Glomerular visceral epithelial cell (primary cell): ENCODE results near the gene MYRF.

Experiments used
- DNase-seq: peaks from one replicate; pipeline ENCODE4 v3.0.0-alpha.2; 2016; ENCODE audit errors: extremely low spot score

Gene MYRF

DNA sequence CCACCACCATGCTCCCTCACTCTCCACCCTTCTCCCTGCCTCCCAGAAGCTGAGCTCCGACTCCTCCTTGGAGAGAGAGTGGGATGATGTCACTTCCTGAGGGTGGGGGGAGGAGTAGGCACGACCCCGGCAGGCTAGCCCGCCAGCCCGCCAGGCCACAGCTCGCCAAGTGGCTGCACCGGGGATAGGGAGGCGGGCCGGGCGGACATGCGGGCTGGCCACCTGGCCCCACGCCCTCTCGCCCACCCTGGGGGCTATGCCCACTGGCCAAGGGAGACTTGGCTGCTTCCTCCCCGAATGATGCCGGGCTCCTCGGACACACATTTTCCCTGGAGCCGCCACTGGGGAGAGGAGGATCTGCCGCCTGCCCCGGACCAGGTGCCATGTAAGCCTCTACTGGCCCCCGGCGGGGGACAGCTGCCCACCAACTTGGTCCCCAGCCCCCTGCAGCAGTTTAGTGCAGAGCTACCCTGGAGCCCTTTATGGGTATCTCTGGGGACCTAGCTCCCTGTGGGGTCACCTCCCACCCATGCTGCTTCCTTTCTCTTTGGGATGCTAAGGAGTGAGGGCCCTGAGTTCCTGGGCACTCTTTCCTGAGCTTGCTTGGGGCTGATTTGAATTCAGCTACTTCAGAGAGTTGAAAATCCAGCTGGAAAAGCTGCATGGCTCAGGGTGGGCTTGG is 33.7 kb upstream of the MYRF start:
- DNase-seq, result no peak

DNA sequence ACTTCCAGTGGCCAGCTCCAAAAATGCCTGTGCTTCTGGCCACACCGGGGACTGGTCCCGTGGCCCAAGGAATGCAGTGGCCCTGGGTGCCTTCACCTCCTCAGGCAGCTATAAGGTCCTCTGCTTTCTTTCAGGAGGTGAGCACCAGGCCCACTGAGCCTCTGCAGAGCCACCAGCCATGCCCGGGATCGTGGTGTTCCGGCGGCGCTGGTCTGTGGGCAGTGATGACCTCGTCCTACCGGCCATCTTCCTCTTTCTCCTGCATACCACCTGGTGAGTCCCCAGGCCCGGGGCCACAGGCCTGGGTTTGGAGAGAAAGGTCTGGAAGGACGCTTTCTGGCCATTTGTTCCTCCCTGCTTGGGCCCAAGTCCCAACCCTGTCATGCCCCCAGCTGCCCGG is 32.5 kb upstream of the MYRF start:
- no peak for DNase-seq

DNA sequence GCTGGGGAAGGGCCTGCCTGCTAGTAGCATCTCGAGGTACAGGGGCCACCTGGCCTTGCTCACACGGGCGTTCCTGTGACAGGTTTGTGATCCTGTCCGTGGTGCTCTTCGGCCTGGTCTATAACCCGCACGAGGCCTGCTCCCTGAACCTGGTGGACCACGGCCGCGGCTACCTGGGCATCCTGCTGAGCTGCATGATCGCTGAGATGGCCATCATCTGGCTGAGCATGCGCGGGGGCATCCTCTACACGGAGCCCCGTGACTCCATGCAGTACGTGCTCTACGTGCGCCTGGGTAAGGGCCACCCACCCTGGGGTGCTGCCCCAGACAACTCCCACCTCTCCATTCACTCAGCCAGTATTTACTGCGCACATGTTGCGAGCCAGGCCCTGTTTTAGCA is 31.8 kb upstream of the MYRF start:
- DNase-seq, result no peak

DNA sequence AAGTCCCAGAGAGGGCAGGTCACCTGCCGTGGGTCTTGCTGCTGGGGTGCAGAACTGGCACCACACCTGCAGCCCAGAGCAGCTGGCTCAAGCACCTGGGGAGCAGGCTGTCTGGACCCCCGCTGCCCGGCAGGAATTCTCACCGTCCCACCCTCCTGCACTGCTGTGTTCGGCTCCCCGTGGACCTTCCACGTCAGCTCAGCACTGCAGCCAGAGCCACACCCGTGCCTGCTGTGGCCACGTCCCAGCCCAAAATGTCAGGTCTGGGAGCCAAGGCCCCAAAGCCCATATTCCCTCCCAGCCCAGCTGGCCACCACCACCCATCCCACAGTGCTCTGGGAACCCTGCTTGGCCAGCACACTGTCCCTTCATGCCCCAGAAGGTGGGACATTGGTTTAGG is 28.0 kb upstream of the MYRF start:
- DNase-seq, result no peak

DNA sequence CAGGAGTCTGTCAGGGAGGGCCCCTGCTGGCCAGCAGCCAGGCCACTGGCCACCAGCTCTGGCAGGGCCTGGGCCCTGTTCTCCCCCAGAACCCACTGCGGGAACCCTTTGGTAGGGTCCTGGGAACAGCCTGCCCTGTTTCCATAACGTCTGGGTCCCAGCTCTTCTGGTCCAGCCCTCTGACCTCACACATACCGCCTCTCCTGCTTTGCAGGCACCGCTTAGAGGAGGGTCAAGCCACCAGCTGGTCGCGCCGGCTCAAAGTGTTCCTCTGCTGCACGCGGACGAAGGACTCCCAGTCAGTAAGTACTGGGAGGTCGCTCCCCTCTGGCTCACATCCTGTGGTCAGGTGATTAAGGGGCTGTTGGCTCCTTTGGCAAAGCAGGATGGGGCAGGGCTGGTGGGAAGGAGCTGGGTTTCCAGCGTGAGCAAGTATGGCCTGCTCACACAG is 26.6 kb upstream of the MYRF start:
- DNase-seq, result peak; percentile 90

DNA sequence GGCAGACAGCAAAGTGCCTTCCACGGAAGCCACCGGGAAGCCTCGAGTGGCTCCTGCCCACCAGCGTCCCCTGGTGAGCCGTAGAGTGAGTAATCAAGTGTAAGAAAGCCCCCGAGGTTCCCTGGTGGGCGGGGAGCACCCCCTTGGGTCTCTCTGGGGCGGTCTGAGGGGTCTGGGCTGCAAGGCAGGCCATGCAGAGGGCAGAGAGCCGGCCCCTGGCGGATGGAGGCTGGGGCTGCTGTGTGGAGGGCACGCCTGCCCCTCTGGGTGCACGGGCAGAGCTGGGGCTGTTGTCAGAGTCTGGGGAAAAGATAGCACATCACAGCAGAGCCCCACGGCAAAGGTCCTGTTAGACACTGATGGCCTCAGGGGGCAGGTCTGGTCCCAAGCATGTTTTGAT is 25.7 kb upstream of the MYRF start:
- DNase-seq, result no peak

DNA sequence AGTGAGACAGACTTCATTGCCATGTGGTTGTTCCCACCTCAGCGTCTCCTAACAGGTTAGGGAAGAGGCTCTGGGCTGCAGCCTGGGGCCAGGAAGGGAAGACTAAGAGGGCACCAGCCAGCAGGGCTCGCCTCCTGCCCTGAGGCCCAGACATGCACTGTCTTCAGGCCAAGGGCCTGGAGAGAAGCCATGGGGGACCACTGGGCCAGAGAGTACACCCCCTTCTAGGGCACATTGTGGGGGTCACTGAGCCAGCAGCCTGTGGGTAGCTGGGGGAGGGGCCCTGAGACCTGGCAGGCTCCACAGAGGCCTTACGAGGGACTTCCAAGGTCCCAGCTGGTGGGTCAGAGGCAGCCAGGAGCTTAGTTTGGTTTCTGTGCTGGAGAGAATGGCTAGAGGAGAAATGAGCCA is 25.0 kb upstream of the MYRF start:
- DNase-seq, result no peak

DNA sequence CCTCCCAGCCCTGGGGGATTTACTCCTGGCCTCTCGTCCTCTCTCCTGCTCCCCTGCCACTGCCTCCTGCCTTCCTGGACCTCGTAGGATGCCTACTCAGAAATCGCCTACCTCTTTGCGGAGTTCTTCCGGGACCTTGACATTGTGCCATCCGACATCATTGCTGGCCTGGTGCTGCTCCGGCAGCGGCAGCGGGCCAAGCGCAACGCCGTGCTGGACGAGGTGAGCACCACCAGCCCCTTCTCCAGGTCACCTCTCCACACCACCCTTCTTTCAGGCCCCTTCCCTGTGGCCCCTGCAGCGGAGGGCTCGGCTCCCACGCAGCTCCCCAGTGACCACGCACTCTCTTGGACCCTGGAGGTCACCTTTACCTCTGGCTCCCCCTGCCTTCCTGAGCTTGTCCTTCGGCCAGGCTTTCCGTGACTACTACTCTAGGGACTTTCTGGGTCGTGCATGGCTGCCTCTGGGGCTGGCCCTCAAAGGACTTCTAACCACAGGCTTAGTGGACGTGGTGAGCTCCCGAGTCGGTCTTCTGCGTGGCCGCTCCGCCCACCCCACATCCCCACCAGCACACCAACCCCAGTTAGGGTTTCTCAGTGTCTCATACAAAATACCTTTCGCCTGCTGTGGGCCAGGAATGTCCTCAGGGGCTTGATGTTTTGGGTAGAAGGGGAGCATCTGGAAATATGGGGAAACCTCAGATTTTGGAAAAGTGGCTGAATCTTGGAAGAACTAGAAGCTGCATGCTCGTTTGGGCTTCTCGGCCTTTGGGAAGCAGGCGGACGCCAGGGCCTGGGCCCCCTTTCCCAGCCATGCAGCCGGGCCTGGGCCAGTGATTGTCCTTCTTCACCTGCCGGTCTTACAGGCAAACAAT is 24.1 kb upstream of the MYRF start:
- peak; percentile 88 for DNase-seq

DNA sequence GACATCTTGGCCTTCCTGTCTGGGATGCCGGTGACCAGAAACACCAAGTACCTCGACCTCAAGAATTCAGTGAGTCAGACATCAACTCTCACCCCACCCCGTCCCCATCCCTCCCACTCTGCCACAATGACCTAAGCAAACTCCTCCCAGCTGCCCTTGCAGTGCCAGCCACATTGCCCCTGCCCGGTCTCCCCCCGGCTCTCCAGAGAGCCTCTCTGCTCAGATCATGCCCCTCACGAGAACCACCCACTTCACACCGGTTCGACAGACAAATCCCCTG is 23.6 kb upstream of the MYRF start:
- peak; percentile 94 for DNase-seq

DNA sequence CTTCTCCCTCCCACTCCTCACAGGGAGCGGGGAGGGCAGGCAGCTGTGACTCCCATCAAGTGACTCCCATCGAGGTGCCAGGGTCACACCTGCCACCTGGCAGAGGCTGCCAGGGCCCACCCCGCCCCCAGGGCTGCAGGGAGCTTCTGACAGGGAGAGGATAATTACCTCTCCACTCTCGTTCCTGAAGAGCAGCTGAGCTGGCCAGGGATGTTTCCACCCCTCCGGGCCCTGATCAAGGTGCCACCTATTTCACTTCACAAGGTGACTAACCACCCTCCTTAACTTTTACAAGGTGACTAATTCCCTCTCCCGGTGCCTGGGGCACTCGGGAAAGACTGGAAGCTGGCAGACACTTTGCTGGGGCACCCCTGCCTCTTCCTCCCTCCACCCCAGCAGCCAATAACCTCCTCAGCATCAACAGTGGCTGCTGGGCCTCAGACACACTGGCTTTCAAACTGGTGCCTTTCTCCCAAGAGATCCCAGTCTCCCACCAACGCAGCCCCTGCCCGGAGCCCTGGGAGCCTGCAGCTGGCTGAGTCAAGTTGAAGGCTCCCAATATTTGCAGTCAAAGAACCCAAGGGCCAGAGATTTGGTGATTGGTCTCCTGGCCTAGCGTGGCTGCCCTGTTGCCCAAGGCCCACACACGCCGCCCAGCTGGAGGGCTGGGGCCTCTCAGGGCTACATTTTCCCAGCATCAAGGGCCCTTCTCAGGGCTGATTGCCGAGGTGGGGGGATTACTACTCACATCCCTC is 22.0 kb upstream of the MYRF start:
- peak; percentile 44 for DNase-seq

DNA sequence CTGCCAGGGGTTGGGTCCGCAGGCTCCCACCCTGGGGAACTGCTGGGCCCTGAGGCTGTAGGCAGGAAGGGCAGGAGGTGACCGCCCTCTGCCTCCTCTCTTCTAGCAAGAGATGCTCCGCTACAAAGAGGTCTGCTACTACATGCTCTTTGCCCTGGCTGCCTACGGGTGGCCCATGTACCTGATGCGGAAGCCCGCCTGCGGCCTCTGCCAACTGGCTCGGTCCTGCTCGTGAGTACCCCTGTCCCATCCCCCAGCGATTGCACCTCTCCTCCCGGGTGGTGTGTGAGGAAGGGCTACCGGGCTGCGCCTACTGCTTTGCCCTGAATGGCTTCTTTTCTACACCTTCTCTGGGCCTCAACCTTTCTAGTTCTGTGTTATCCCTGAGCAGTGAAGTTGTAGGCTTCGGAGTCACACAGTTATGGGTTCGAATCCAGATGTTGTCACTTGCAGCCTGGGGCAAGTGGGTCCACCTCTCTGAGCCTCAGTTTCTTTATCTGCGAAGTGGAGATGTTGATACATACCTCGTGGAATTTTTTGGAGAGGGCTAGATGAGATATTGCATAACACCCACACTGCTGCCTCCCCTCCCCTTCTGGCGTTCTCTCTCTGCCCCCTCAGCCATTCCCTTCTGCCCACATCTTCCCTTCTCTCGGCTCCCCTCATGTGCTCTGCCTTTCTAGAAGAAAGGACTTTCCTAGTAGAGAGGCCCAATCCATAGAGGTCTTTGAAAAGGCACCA is 21.1 kb upstream of the MYRF start:
- DNase-seq, result no peak

DNA sequence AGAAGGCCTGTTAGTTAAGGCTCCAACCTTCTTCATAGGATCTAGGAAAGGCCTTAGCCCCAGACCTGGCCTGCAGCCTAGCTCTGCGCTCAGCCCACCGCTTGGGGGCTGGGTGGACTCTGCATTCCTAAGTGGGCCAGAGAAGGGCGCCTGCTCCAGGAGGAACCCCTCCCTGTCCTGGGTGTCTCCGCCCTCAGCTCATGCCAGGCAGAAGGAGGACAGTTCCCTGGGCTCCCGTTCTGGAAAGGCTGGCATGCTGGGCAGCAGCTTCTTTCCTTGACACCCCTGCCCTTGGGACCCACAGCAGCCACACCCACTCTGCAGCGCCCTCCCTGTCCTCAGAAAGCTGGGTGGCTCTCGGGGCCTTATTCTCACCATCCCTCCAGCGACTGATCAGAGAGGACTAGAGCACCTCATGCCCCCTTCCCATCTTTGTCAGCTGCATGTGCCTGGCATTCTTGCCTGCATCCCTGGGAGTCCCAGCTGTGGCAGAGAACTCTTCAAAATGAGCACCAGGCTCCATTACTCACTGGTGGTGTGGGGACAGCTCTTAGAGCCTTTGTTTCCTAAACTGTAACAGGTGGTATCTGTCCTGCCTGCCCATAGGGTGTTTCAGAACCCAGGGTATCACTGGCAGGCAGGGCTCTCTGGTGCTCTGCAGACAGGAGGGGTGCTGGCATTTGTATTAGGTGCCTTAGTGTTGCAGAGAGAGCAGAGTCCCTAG is 20.3 kb upstream of the MYRF start:
- no peak for DNase-seq

DNA sequence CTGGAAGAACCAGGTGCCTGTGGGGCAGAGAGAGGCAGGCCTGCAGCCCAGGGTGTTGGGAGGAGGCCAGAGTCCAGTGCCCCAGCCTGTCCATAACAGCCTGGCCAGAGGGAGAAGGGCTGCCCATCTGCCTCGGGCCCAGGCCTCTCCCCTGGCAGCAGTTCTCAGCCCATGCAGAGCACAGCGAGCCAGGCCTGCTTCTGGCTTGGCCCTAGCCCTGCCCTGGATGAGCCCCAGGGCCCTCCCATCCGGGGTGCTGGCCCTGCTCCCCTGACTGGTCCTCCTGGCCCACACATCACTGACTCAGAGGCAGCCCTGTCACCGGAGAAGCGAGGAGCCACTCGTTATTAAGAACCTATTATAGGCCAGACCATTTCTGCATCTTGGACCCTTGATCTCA is 19.7 kb upstream of the MYRF start:
- DNase-seq, result no peak

DNA sequence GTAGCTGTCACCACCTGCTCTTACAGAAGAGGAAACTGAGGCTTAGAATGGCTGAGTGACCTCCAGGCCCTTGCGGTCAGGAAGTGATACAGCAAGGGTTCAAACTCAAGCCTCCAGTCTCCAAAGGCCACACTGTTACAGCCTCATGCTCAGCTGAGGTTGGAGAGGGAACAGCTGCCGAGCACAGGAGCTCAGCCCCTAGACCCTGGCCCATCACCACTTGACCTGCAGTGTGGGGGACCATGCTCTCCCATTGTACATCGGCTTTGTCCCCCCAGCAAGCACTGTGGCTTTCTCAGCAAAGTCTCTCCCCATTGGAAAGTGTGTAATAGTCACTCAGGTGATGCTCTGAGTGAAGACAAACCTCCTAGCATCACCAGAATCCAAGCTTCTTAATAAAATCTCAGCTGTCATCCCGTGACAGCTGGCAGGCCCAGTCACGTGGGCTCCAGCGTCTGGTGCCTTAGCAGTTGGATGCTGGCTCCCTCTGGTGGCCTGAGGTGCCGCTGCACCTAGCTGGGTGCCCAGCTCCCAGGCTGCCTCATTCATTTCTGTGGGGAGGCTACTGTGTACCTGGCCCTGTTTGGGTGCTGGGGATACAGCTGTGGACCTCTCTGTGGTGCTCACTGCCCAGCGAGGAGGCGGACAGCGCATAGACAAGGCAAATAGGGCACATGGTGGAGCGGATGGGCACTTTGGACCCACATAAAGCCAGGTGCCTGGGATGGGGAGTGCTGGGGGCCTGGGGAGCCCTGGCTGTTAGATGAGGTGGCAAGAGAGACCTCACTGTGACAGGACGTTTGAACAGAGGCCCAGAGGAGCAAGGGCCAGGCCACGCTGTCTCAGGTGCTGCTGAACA is 19.1 kb upstream of the MYRF start:
- DNase-seq, result peak; percentile 81

DNA sequence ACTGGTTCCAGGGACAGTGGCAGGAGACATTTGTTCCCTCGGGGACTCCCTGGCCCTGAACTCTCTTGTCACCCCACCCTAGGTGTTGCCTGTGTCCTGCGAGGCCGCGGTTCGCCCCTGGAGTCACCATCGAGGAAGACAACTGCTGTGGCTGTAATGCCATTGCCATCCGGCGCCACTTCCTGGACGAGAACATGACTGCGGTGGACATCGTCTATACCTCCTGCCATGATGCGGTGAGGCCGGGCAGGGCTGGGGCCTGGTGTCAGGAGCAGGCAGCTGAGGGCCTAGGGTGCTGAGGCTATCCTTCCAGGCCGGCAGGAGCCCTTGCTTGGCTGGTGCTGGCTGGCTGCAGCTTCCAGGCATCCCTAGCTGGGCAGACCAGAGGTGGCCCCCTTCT is 17.7 kb upstream of the MYRF start:
- DNase-seq, result no peak

DNA sequence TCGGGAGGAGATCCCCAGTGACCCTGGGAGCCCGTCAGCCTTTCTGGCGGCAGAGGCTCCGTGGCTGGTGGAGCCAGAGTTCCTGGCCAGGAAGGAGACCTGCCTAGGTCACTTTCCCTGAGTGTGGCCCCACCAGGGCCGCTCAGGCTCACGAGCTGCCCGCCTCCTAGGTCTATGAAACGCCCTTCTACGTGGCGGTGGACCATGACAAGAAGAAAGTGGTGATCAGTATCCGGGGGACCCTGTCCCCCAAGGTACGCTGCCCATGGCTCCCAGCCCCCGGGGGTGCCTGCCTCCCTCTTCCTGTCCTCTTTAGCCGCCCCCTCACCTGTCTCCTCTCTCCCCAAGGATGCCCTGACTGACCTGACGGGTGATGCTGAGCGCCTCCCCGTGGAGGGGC is 17.0 kb upstream of the MYRF start:
- no peak for DNase-seq

DNA sequence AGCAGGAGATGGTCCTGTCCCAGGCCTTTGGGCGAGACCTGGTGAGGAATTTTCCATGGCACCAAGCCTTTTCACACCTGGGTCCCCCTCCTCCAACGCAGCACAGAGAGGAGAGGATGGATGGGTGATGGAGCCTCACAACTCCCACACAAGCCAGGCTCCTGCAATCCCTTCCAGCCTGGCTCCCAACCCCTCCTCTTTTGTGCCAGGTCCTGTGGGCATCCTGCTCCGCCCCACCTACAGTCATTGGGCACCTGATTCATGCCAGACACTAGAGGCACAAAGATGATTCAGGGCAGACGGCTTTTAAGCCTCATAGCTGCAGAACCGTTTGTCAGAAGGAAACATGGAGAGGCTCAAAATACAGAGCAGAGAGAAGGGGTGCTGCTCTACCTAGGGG is 16.1 kb upstream of the MYRF start:
- DNase-seq, result no peak

DNA sequence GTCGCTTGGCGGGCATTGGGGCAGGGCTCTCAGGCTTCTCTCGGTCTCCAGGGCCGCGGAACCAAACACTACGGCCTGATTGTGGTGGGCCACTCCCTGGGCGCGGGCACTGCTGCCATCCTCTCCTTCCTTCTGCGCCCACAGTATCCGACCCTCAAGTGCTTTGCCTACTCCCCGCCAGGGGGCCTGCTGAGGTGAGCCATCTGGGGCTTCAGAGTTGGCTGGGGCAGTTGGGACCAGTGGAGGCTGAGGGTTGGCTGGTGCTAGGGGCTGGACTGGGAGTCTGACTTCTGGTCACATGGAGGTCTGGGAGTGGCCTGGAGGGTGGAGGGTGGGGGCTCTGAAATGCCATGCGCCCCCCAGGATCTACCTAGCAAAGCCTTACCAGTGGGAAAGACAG is 15.3 kb upstream of the MYRF start:
- no peak for DNase-seq

DNA sequence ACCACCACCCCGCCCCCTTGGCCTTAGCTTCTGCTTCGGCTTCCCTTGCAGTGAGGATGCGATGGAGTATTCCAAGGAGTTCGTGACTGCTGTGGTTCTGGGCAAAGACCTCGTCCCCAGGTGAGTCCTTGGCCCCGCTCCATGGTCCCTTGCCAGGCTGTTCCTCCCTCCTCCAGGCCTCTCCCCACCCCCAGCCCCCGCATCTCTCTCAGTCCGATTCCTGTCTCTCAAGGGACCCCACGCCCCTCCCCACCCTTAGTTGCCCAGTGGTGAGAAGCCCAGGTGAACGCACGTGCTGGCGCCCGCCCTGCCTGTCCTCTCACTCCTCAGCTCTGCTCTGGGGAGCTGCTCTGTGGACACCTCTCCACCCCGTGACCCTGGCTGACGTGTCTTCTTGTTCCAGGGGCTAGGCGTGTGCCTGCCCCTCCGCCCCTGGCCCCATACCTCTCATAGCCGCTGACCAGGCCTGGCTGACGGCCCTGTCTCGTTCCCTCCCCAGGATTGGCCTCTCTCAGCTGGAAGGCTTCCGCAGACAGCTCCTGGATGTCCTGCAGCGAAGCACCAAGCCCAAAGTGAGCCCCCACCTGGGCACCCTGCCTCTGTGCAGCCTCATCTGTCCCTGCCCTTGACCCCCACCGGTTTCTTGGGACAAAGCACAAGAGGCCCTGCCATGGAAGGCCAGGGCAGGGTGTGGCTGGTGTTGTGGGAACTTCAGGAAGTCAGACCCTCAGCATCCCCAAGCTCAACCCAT is 14.6 kb upstream of the MYRF start:
- no peak for DNase-seq

DNA sequence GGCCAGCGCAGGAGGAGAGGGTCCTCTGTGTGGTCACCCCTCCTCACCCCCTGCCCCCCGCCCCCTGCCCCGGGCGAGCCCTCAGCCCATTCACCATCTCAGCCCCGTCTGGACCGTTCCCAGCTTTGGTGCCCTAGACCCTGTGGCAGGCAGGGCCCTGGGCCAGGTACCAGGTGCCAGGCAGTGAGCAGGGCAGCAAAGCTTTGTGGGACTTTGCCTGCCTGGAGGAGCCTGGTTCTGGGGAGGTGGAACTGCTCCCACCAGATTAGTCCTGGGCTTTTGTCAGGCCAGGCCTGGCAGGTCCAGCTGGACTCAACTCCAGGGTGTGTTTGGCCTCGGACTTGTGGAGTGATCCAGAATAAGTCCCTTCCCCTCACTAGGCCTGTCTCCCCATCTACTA is 13.7 kb upstream of the MYRF start:
- DNase-seq, result no peak
